H9 (cell line): ENCODE measurements around the gene CHRNA9. TPM values are rescaled to one million over a fixed set of nuclear protein-coding genes. Genes with fewer than 3 reads are reported as not detected.

Source experiments
- DNase-seq: peaks from one replicate; pipeline ENCODE4 v3.0.0-alpha.2; 2017
- H2AFZ ChIP-seq: one replicate; pipeline ENCODE4 v1.6.1; 2013; ENCODE audit warnings: mild to moderate bottlenecking, low read length, control low read depth, moderate library complexity
- H2AK5ac ChIP-seq: 2 replicates; pipeline ENCODE4 v1.6.1; 2013; ENCODE audit warnings: low read length, control low read depth, mixed read lengths; ENCODE audit not compliant: insufficient read length
- H2BK120ac ChIP-seq: one replicate; pipeline ENCODE4 v1.6.1; 2013; ENCODE audit warnings: low read depth, mild to moderate bottlenecking, low read length, control low read depth, inconsistent platforms; ENCODE audit not compliant: poor library complexity, severe bottlenecking
- H2BK12ac ChIP-seq: 2 replicates; pipeline ENCODE4 v1.6.1; 2013; ENCODE audit warnings: low read length, control low read depth, mixed read lengths, low read depth; ENCODE audit not compliant: insufficient read length
- H2BK15ac ChIP-seq: 2 replicates; pipeline ENCODE4 v1.6.1; 2013; ENCODE audit warnings: low read depth, low read length, control low read depth
- H2BK20ac ChIP-seq: one replicate; pipeline ENCODE4 v1.6.1; 2013; ENCODE audit warnings: low read depth, mild to moderate bottlenecking, low read length, control low read depth, inconsistent platforms; ENCODE audit not compliant: poor library complexity, severe bottlenecking
- H2BK5ac ChIP-seq: 2 replicates; pipeline ENCODE4 v1.6.1; 2013; ENCODE audit warnings: low read length, control low read depth, mixed read lengths; ENCODE audit not compliant: insufficient read length
- H3K14ac ChIP-seq: 2 replicates; pipeline ENCODE4 v1.6.1; 2013; ENCODE audit warnings: low read length, control low read depth; ENCODE audit not compliant: insufficient read depth
- H3K18ac ChIP-seq: 2 replicates; pipeline ENCODE4 v1.6.1; 2013; ENCODE audit warnings: low read depth, mild to moderate bottlenecking, mixed read lengths, low read length, control low read depth; ENCODE audit not compliant: insufficient read length
- H3K23ac ChIP-seq: 2 replicates; pipeline ENCODE4 v1.6.1; 2013; ENCODE audit warnings: low read length, control low read depth, mixed read lengths, low read depth; ENCODE audit not compliant: insufficient read length
- H3K23me2 ChIP-seq: 2 replicates; pipeline ENCODE4 v1.6.1; 2013; ENCODE audit warnings: low read depth, mild to moderate bottlenecking, mixed read lengths, low read length, control low read depth; ENCODE audit not compliant: insufficient read length, poor library complexity, severe bottlenecking
- H3K27ac ChIP-seq: 2 replicates; pipeline ENCODE4 v1.5.1; 2013; ENCODE audit warnings: low read length, control low read depth, mixed read lengths, low read depth; ENCODE audit not compliant: insufficient read length
- H3K27me3 ChIP-seq: 2 replicates; pipeline ENCODE4 v1.6.1; 2013; ENCODE audit warnings: low read length, control low read depth, inconsistent platforms; ENCODE audit not compliant: insufficient read depth
- H3K4ac ChIP-seq: 2 replicates; pipeline ENCODE4 v1.6.1; 2013; ENCODE audit warnings: low read depth, mild to moderate bottlenecking, control low read depth, inconsistent platforms, low read length, moderate library complexity
- H3K4me1 ChIP-seq: 2 replicates; pipeline ENCODE4 v1.6.1; 2013; ENCODE audit warnings: low read length, control low read depth, inconsistent platforms; ENCODE audit not compliant: insufficient read depth
- H3K4me2 ChIP-seq: 2 replicates; pipeline ENCODE4 v1.6.1; 2013; ENCODE audit warnings: low read length, control low read depth, mixed read lengths; ENCODE audit not compliant: insufficient read length, insufficient read depth
- H3K56ac ChIP-seq: 2 replicates; pipeline ENCODE4 v1.6.1; 2013; ENCODE audit warnings: low read depth, mild to moderate bottlenecking, mixed read lengths, low read length, control low read depth; ENCODE audit not compliant: insufficient read length
- H3K79me1 ChIP-seq: 2 replicates; pipeline ENCODE4 v1.6.1; 2013; ENCODE audit warnings: low read depth, mild to moderate bottlenecking, moderate library complexity, low read length, control low read depth, inconsistent platforms; ENCODE audit not compliant: insufficient read depth, poor library complexity, severe bottlenecking
- H3K79me2 ChIP-seq: 2 replicates; pipeline ENCODE4 v1.6.1; 2013; ENCODE audit warnings: low read length, control low read depth, inconsistent platforms; ENCODE audit not compliant: insufficient read depth
- H3K9ac ChIP-seq: 2 replicates; pipeline ENCODE4 v1.6.1; 2013; ENCODE audit warnings: low read length, control low read depth, mixed read lengths; ENCODE audit not compliant: insufficient read length; ENCODE audit errors: extremely low read depth
- H3K9me3 ChIP-seq: one replicate; pipeline ENCODE4 v1.6.1; 2013; ENCODE audit warnings: low read depth, low read length, inconsistent platforms; ENCODE audit not compliant: control insufficient read depth
- H3T11ph ChIP-seq: one replicate; pipeline ENCODE4 v1.6.1; 2013; ENCODE audit warnings: mild to moderate bottlenecking, low read length, control low read depth, inconsistent platforms
- H4K20me1 ChIP-seq: one replicate; pipeline ENCODE4 v1.6.1; 2013; ENCODE audit not compliant: control insufficient read depth, insufficient read length, insufficient read depth
- H4K5ac ChIP-seq: 2 replicates; pipeline ENCODE4 v1.6.1; 2013; ENCODE audit warnings: low read depth, mild to moderate bottlenecking, mixed read lengths, low read length, control low read depth; ENCODE audit not compliant: insufficient read length
- H4K8ac ChIP-seq: replicated peaks from 2 replicates; pipeline ENCODE4 v1.6.1; 2013; ENCODE audit warnings: low read length, control low read depth, mixed read lengths, low read depth; ENCODE audit not compliant: insufficient read length
- H4K91ac ChIP-seq: 2 replicates; pipeline ENCODE4 v1.6.1; 2013; ENCODE audit warnings: low read depth, mild to moderate bottlenecking, moderate library complexity, mixed read lengths, low read length, control low read depth; ENCODE audit not compliant: insufficient read length
- H3K27ac Mint-ChIP-seq, 3 experiments: 2 replicates in 2 of 3; 3 replicates in 1 of 3; pipeline ENCODE4 v1.8.0; 2020 to 2021; ENCODE audit warnings: mixed read lengths in 3 of 3, mild to moderate bottlenecking in 1 of 3, moderate library complexity in 1 of 3
- H3K27me3 Mint-ChIP-seq: 2 replicates; pipeline ENCODE4 v1.8.0; 2021; ENCODE audit warnings: low read depth, mild to moderate bottlenecking, moderate library complexity, mixed read lengths
- H3K36me3 Mint-ChIP-seq, 3 experiments: 2 replicates in 2 of 3; 3 replicates in 1 of 3; pipeline ENCODE4 v1.8.0; 2020 to 2021; ENCODE audit warnings: low read depth in 3 of 3, mixed read lengths in 3 of 3; ENCODE audit not compliant: insufficient read depth in 1 of 3
- H3K4me1 Mint-ChIP-seq, 2 experiments: 2 replicates each; pipeline ENCODE4 v1.8.0; 2020; ENCODE audit warnings: mixed read lengths in 2 of 2
- H3K4me3 Mint-ChIP-seq, 2 experiments: 2 replicates in 1 of 2; 3 replicates in 1 of 2; pipeline ENCODE4 v1.8.0; 2020 to 2021; ENCODE audit warnings: mild to moderate bottlenecking in 2 of 2, mixed read lengths in 2 of 2, moderate library complexity in 1 of 2
- H3K9me3 Mint-ChIP-seq, 2 experiments: 2 replicates in 1 of 2; 3 replicates in 1 of 2; pipeline ENCODE4 v1.8.0; 2020; ENCODE audit warnings: mild to moderate bottlenecking in 2 of 2, mixed read lengths in 2 of 2, moderate library complexity in 1 of 2
- CTCF ChIP-seq: fragments of 200-600 bp; sonication (generic); conservative IDR thresholded peaks from 3 replicates; pipeline ENCODE4 v1.8.0; 2021; ENCODE audit warnings: antibody characterized with exemption, mild to moderate bottlenecking
- WGBS: extraction: QIAGEN DNeasy Blood & Tissue Kit; methylation state at CpG from one replicate; pipeline ENCODE4 v1.1.7; 2013; ENCODE audit warnings: missing lambda C conversion rate, low lambda C conversion rate, mixed read lengths; ENCODE audit not compliant: insufficient read length; ENCODE audit errors: extremely low coverage; 5-methylcytosine and 5-hydroxymethylcytosine counted together
- total RNA-seq: library from RNA; stranded (reverse); gene quantifications from 2 replicates; pipeline ENCODE4 v1.2.1, GENCODE V29; 2021

CHRNA9 gene
- total RNA-seq, 1 experiment from 2014 or later = 1.2 TPM

GRCh38 chr4:40322811-40323210 is 12.3 kb upstream of the CHRNA9 start:
- H2AFZ ChIP-seq = no peak overlapping the region
- H3K79me2 ChIP-seq = no peaks in the 10 kb centered on the region
- H3K27ac ChIP-seq = no peak overlapping the region
- H3K79me1 ChIP-seq = no peaks in the 10 kb centered on the region
- no peak overlapping the region for H2BK20ac ChIP-seq
- peaks cover 14% of the 10 kb centered on the region; the same call in 1 of the 2 replicates for H3K4me1 ChIP-seq
- no peak for TF ChIP-seq CTCF
- H4K91ac ChIP-seq = no peak overlapping the region
- H3K9ac ChIP-seq = no peak overlapping the region
- peaks cover 0 to 2% of the 10 kb centered on the region in 2 experiments; a peak in 1 of 5 replicates for H3K9me3 Mint-ChIP-seq
- no peak overlapping the region for H3K4ac ChIP-seq
- no peaks in the 10 kb centered on the region for H3K9me3 ChIP-seq
- no peak overlapping the region for H2BK12ac ChIP-seq
- no CpG with 5 or more reads among the region's 4 CpGs for WGBS
- no peak overlapping the region for H2BK5ac ChIP-seq
- no peak overlapping the region for H3K27ac Mint-ChIP-seq
- H4K20me1 ChIP-seq = no peaks in the 10 kb centered on the region
- H3K23me2 ChIP-seq = no peaks in the 10 kb centered on the region
- no peak overlapping the region for H3K14ac ChIP-seq
- no peak overlapping the region for H2BK120ac ChIP-seq
- no peak for DNase-seq
- H2AK5ac ChIP-seq = no peak overlapping the region
- no peak overlapping the region for H3T11ph ChIP-seq
- peaks cover 24 to 30% of the 10 kb centered on the region in 2 experiments for H3K4me1 Mint-ChIP-seq
- no peak overlapping the region for H3K4me3 Mint-ChIP-seq
- no peak overlapping the region for H3K56ac ChIP-seq
- H3K23ac ChIP-seq = no peak overlapping the region
- H3K4me2 ChIP-seq = no peak overlapping the region
- H3K27me3 ChIP-seq = no peaks in the 10 kb centered on the region
- H3K36me3 Mint-ChIP-seq = no peaks in the 10 kb centered on the region
- H3K18ac ChIP-seq = no peak overlapping the region
- H2BK15ac ChIP-seq = no peak overlapping the region
- H4K5ac ChIP-seq = no peak overlapping the region
- H4K8ac ChIP-seq = no peak overlapping the region
- H3K27me3 Mint-ChIP-seq = peaks cover 3% of the 10 kb centered on the region; the same call in 1 of the 2 replicates
